PC-3 (cell line): ENCODE measurements around the gene BRAT1. TPM values are rescaled to one million over a fixed set of nuclear protein-coding genes. Genes with fewer than 3 reads are reported as not detected.

Source experiments
- ATAC-seq: fragments of 200-7000 bp; cut with Tn5 transposase; 2 replicates; pipeline ENCODE4 v1.9.1; 2020; ENCODE audit warnings: mild to moderate bottlenecking, moderate library complexity
- BruUV-seq: library from RNA; stranded (reverse); fragments of 400-500 nt; replicated peaks from 2 replicates; lab custom pipeline; 2021; lab: Mats Ljungman, UMichigan
- CTCF ChIA-PET: fragments of 300-600 bp; sonication (Branson Sonifier 250); formaldehyde crosslinking; loops from one replicate; lab custom pipeline; 2022; ENCODE audit warnings: antibody characterized with exemption; lab: Charles Lee
- POLR2A ChIA-PET: fragments of 300-600 bp; sonication (Branson Sonifier 250); formaldehyde crosslinking; loops from one replicate; lab custom pipeline; 2022; ENCODE audit warnings: antibody characterized with exemption; ENCODE audit not compliant: unreplicated experiment; lab: Charles Lee
- DNase-seq: peaks from one replicate; pipeline ENCODE4 v3.0.0-alpha.2; 2015
- H2AFZ ChIP-seq: fragments of 300-600 bp; sonication (generic); 2 replicates; pipeline ENCODE4 v1.6.0; 2016; ENCODE audit warnings: antibody characterized with exemption, low read length
- H3F3A ChIP-seq: fragments of 300-600 bp; sonication (generic); one replicate; pipeline ENCODE4 v1.6.0; 2017; ENCODE audit warnings: antibody characterized with exemption, low read length, control low read depth, mild to moderate bottlenecking; ENCODE audit not compliant: unreplicated experiment
- H3K27ac ChIP-seq: fragments of 300-600 bp; sonication (generic); 2 replicates; pipeline ENCODE4 v1.5.1; 2016; ENCODE audit warnings: mild to moderate bottlenecking, low read length
- H3K27me3 ChIP-seq: fragments of 300-600 bp; sonication (generic); 2 replicates; pipeline ENCODE4 v1.6.1; 2016; ENCODE audit warnings: low read length, mixed read lengths
- H3K36me3 ChIP-seq: fragments of 300-600 bp; sonication (generic); 2 replicates; pipeline ENCODE4 v1.6.1; 2016; ENCODE audit warnings: low read depth, mixed run types, low read length, mixed read lengths
- H3K4me1 ChIP-seq: fragments of 300-600 bp; sonication (generic); 2 replicates; pipeline ENCODE4 v1.5.1; 2016; ENCODE audit warnings: low read length; ENCODE audit not compliant: insufficient read depth
- H3K4me2 ChIP-seq: fragments of 300-600 bp; sonication (generic); 2 replicates; pipeline ENCODE4 v1.6.0; 2016; ENCODE audit warnings: low read length
- H3K4me3 ChIP-seq: fragments of 300-600 bp; sonication (generic); 2 replicates; pipeline ENCODE4 v1.5.1; 2016; ENCODE audit warnings: mild to moderate bottlenecking, low read length, mixed read lengths
- H3K79me2 ChIP-seq: fragments of 300-600 bp; sonication (generic); 2 replicates; pipeline ENCODE4 v1.6.1; 2017; ENCODE audit warnings: low read length, mixed read lengths
- H3K9ac ChIP-seq: fragments of 300-600 bp; sonication (generic); 2 replicates; pipeline ENCODE4 v1.6.0; 2016; ENCODE audit warnings: mild to moderate bottlenecking, low read length
- H3K9me2 ChIP-seq: fragments of 300-600 bp; sonication (generic); replicated peaks from 2 replicates; pipeline ENCODE4 v1.6.1; 2016; ENCODE audit warnings: mixed run types, low read length, mixed read lengths
- H3K9me3 ChIP-seq: fragments of 300-600 bp; sonication (generic); 2 replicates; pipeline ENCODE4 v1.6.1; 2016; ENCODE audit warnings: low read length, mixed read lengths
- H4K20me1 ChIP-seq: fragments of 300-600 bp; sonication (generic); 2 replicates; pipeline ENCODE4 v1.6.1; 2016; ENCODE audit warnings: low read length, mixed read lengths
- CTCF ChIP-seq: fragments of 300-600 bp; sonication (generic); conservative IDR thresholded peaks from 2 replicates; pipeline ENCODE4 v1.5.1; 2017; ENCODE audit warnings: antibody characterized with exemption, low read depth, mild to moderate bottlenecking, low read length
- EZH2 ChIP-seq: fragments of 300-600 bp; sonication (generic); IDR thresholded peaks from one replicate; pipeline ENCODE4 v1.6.1; 2017; ENCODE audit warnings: antibody characterized with exemption, mild to moderate bottlenecking, low read length; ENCODE audit not compliant: unreplicated experiment
- EZH2phosphoT487 ChIP-seq: fragments of 300-600 bp; sonication (generic); IDR thresholded peaks from 2 replicates; pipeline ENCODE4 v1.6.1; 2018; ENCODE audit warnings: mild to moderate bottlenecking, antibody characterized with exemption, low read length, borderline replicate concordance
- intact Hi-C: fragments of 100-400 bp; cut with micrococcal nuclease; formaldehyde crosslinking; loops from 2 replicates; pipeline ENCODE4 v1.9.0; 2023
- total RNA-seq: library from RNA; depleted of rRNA; stranded (reverse); fragments of >200 nt; gene quantifications from 2 replicates; pipeline ENCODE4 v1.2.3, GENCODE V29; 2014

Gene BRAT1
- total RNA-seq, 1 experiment from 2014 or later: 65.2 TPM

GRCh38 chr7:2519119-2519930, 36.0 kb downstream of the BRAT1 start, which contains the start of gene LFNG:
LFNG (plus strand) TSS chr7:2519774; CDS start chr7:2519862, 88 bp downstream.
- BruUV-seq: no TSS peak
- no peaks in the 10 kb centered on the region for H3K27me3 ChIP-seq
- H4K20me1 ChIP-seq: no peaks in the 10 kb centered on the region
- H3K4me3 ChIP-seq: peak within 1 kb of the TSS; percentile 68
- intact Hi-C loops: loop anchor here (5.0 kb wide), 1 partner anchor 42 kb away; the partner anchor contains the start of gene GRIFIN
- H3K36me3 ChIP-seq: no peaks in the 10 kb centered on the region
- CTCF ChIA-PET: interaction anchor here (0.7 kb wide), 1 partner anchor 18 kb away, joined by 3 read pairs; no protein-coding TSS in a partner anchor
- no peaks in the 10 kb centered on the region for H3K9me2 ChIP-seq
- POLR2A ChIA-PET: no interaction called here
- H3K4me2 ChIP-seq: peak within 1 kb of the TSS; percentile 97
- peaks cover 48% of the 10 kb centered on the region for H3K4me1 ChIP-seq
- H3K79me2 ChIP-seq: peaks cover 8% of the 10 kb centered on the region; the same call in 1 of the 2 replicates
- H3K9ac ChIP-seq: no peak within 1 kb of the TSS
- H3K9me3 ChIP-seq: no peaks in the 10 kb centered on the region
- peak; percentile 88 for DNase-seq
- peak; percentile 75 for ATAC-seq
- no peak within 1 kb of the TSS for H3K27ac ChIP-seq
- H2AFZ ChIP-seq: peak within 1 kb of the TSS; percentile 73
- no peak for TF ChIP-seq EZH2
- no peak for TF ChIP-seq CTCF
- TF ChIP-seq EZH2phosphoT487: no peak
- H3F3A ChIP-seq: no peaks in the 10 kb centered on the region

GRCh38 chr7:2518737-2519118, 36.6 kb downstream of the BRAT1 start:
- Histone ChIP-seq H3F3A (no peaks in the 10 kb centered on the region), H3K9ac (no peak overlapping the region), H3K9me3 (no peaks in the 10 kb centered on the region), H3K4me1 (peaks cover 42% of the 10 kb centered on the region), H3K9me2 (no peaks in the 10 kb centered on the region), H3K36me3 (no peaks in the 10 kb centered on the region), H2AFZ (peak overlapping the region; percentile 73), H3K27ac (no peak overlapping the region), H3K4me2 (peak overlapping the region; percentile 79), H4K20me1 (no peaks in the 10 kb centered on the region), H3K27me3 (no peaks in the 10 kb centered on the region), H3K79me2 (peaks cover 8% of the 10 kb centered on the region; the same call in 1 of the 2 replicates), H3K4me3 (no peak overlapping the region; the same call in 1 of the 2 replicates)
- TF ChIP-seq CTCF (no peak), EZH2 (no peak), EZH2phosphoT487 (no peak)
- DNase-seq: no peak
- no peak for ATAC-seq
- BruUV-seq: no TSS peak
- CTCF ChIA-PET: interaction anchor here (0.7 kb wide), 1 partner anchor 17 kb away, joined by 3 read pairs; no protein-coding TSS in a partner anchor
- POLR2A ChIA-PET: no interaction called here
- intact Hi-C loops: loop anchor here (5.0 kb wide), 1 partner anchor 41 kb away; the partner anchor contains the start of gene GRIFIN
